Activated CD8-positive, alpha-beta memory T cell treated with anti-CD3 and anti-CD28 coated beads, Interleukin-2, amount 10 ng/mL, durations not matched to agents 7 days and 5 days (primary cell): ENCODE measurements around the gene VCP. TPM values are rescaled to one million over a fixed set of nuclear protein-coding genes. Genes with fewer than 3 reads are reported as not detected.

ENCODE experiments used
- ATAC-seq: fragments of 150-1000 bp; cut with Tn5 transposase; one replicate; pipeline ENCODE4 v1.10.0; 2021; ENCODE audit warnings: moderate library complexity
- CTCF ChIA-PET: fragments of 350-600 bp; sonication (Branson Sonifier 250); formaldehyde crosslinking; loops from one replicate; lab custom pipeline; 2021; ENCODE audit warnings: antibody characterized with exemption; lab: Charles Lee
- DNase-seq: peaks from one replicate; pipeline ENCODE4 v3.0.0-alpha.2; 2020
- H3K27ac Mint-ChIP-seq: one replicate; pipeline ENCODE4 v1.8.0; 2021; ENCODE audit warnings: mild to moderate bottlenecking, mixed read lengths
- H3K27me3 Mint-ChIP-seq: one replicate; pipeline ENCODE4 v1.8.0; 2021; ENCODE audit warnings: mixed read lengths
- H3K36me3 Mint-ChIP-seq: one replicate; pipeline ENCODE4 v1.8.0; 2021; ENCODE audit warnings: mild to moderate bottlenecking, mixed read lengths
- H3K4me1 Mint-ChIP-seq: one replicate; pipeline ENCODE4 v1.8.0; 2021; ENCODE audit warnings: mixed read lengths
- H3K4me3 Mint-ChIP-seq: one replicate; pipeline ENCODE4 v1.8.0; 2021; ENCODE audit warnings: mild to moderate bottlenecking, moderate library complexity, mixed read lengths
- H3K9me3 Mint-ChIP-seq: one replicate; pipeline ENCODE4 v1.8.0; 2022; ENCODE audit warnings: low read depth, mixed read lengths
- total RNA-seq, 2 experiments: library from RNA; stranded (reverse); gene quantifications; one replicate each; pipeline ENCODE4 v1.2.3, GENCODE V29; 2021

The VCP gene
- total RNA-seq = 100 to 1,000 TPM; 222 to 298 TPM

DNA sequence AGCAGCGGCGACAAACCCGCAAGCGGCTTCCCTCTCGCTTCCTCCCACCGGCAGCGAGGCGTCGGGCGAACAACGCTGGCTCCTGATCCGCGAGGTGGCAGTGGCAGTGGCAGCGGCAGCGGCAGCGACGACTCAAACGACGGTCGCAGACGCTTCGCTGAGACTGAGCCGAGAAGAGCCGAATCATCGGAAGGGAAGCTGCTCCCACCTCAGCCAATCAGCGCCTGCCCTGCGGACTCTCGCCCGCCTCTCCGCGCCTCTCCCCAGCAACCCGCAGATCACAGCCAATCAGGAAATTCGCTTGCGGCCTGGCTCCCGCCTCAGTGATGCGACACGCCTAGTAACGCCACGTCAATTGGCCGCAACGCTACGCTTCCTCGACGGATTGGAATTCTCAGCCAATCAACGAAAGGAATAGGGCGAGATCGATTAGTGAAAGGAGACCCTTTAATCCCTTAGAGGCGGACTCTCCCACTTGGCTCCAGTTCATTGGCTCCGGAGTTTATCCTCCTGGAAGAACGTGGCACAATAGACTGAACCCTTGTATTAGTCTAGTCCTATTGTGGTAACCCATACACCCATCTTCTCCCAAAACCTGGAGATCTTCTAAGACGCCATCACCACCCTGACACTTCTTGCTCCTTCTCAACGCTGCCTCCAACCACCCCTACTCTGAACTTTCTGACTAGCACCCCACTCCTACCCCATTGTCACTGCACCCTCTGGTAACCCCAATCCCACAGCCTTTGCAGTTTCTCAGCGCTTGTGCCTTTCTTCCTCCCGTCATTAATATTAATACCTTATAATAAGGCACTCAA, at the start of gene VCP:
VCP (minus strand) TSS at position 165 of the 818 bp plus-strand sequence. CDS start 272 bp downstream, outside the sequence.
- peak within 1 kb of the TSS; percentile 79 for H3K4me3 Mint-ChIP-seq
- peaks cover 67% of the 10 kb centered on the region for H3K4me1 Mint-ChIP-seq
- peak; percentile 99 for DNase-seq
- peak; percentile 90 for ATAC-seq
- peak within 1 kb of the TSS; percentile 96 for H3K27ac Mint-ChIP-seq
- H3K36me3 Mint-ChIP-seq = peaks cover 48% of the 10 kb centered on the region
- no peaks in the 10 kb centered on the region for H3K9me3 Mint-ChIP-seq
- no peaks in the 10 kb centered on the region for H3K27me3 Mint-ChIP-seq
- CTCF ChIA-PET = interaction anchor here (1.1 to 4.8 kb wide), 9 partner anchors 8 to 187 kb away, joined by 4 to 35 read pairs (median 5); partner anchors contain the start of genes ATOSB, FANCG and PIGO

DNA sequence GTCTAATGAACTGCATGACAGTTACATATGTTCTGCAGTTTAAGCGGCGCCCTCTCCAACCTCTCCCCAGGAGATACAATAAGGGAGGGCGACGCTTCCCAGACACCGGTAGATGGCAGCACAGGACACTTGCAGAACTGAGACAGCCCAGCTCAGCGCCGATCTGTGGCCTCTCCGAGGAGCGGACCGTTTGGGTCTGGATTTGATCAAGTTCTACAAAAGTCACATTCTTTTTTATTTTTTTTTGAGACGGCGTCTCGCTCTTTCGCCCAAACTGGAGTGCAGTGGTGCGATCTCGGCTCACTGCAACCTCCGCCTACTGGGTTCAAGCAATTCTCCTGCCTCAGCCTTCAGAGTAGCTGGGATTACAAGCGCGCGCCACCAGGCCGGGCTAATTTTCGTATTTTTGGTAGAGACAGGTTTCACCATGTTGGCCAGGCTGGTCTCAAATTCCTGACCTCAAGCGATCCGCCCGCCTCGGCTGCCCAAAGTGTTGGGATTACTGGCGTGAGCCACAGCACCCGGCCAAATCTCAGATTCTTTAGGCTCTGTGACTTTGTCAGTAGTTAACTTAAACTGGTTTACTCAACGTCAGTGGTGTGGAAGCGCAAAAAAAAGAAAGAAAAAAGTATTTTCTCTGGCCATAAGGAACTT, 44.6 kb upstream of the VCP start:
- Mint-ChIP-seq H3K27me3 (peaks cover 7% of the 10 kb centered on the region), H3K4me1 (peaks cover 33% of the 10 kb centered on the region), H3K9me3 (no peaks in the 10 kb centered on the region), H3K27ac (peak overlapping the region; percentile 84), H3K36me3 (no peaks in the 10 kb centered on the region), H3K4me3 (peak overlapping the region; percentile 90)
- CTCF ChIA-PET = interaction anchor here (0.7 to 4.9 kb wide), 18 partner anchors 12 to 483 kb away, joined by 3 to 34 read pairs (median 4); partner anchors contain the start of genes PIGO and STOML2
- peak; percentile 93 for DNase-seq
- peak; percentile 54 for ATAC-seq

DNA sequence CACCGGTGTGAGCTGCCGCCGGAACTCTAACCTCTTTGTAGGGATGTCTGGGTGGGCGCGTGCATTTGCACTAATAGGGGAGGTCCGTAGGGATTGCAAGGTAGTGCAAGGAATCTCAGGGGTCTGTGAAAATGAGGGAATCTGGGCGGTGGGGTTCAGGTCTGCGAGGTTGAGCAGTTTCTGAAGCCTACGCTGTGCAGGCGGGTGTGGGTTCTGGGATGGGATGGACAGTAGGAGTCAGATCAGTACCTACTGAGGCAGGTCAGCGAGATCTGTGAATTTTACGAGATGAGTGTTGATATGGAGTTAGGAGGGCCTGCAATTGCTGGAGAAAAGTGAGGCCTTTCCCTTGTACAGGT, 44.1 kb upstream of the VCP start:
- Mint-ChIP-seq H3K36me3 (no peaks in the 10 kb centered on the region), H3K27me3 (peaks cover 7% of the 10 kb centered on the region), H3K4me3 (peak overlapping the region; percentile 90), H3K4me1 (peaks cover 38% of the 10 kb centered on the region), H3K27ac (peak overlapping the region; percentile 84), H3K9me3 (no peaks in the 10 kb centered on the region)
- DNase-seq (no peak), ATAC-seq (peak; percentile 0)
- CTCF ChIA-PET = interaction anchor here (0.8 to 4.9 kb wide), 14 partner anchors 13 to 437 kb away, joined by 3 to 34 read pairs (median 5); partner anchors contain the start of genes PIGO and STOML2

DNA sequence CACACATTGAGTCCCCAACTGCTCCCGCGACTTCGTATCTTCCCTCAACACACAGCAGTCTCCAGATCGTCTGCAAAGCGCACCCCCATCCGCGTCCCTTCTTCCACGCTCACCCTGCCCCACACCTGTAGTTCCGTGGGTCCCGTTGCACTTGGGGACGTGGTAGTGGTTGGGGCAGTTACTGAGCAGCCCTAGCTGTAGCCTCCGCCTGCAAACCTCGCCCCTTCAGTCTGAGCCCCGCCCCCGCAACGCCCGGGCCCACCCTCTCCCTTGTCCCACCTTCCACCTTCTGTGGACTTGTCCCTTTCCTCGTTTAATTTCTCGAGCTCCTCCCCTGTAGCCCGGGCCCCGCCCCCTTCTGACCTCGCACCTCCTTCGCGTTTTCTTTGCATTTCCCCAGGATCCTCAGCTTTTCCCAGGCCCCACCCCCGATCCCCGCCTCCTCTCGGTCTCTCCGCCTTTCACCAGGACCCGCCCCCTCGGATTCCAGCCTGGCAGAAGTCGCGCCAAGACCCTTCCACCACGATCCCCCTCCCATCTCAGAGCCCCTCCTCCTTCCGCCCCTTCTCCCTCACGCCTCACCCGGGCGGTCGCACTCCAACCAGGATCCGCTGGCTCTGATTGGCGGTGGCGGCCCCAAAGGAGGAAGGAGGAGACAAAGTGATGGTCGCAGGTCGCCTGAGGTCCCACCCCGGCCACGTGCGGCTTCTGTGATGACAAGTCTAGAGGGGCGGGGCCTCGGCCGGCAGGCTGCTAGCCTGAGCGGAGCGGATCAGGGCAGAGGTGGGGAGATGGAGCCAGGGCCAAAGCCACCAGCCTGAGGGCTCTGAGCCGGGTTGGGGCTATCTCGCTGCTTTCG, 43.5 kb upstream of the VCP start, which contains the start of gene ATOSB:
ATOSB (minus strand) TSS at position 183 of the 859 bp plus-strand sequence. CDS start 7,588 bp downstream, outside the sequence.
- CTCF ChIA-PET = interaction anchor here (0.8 to 4.9 kb wide), 14 partner anchors 13 to 438 kb away, joined by 3 to 34 read pairs (median 4); partner anchors contain the start of genes PIGO, STOML2 and VCP
- peak; percentile 98 for DNase-seq
- H3K9me3 Mint-ChIP-seq = no peaks in the 10 kb centered on the region
- H3K4me3 Mint-ChIP-seq = peak within 1 kb of the TSS; percentile 90
- H3K4me1 Mint-ChIP-seq = peaks cover 40% of the 10 kb centered on the region
- peak; percentile 69 for ATAC-seq
- peaks cover 7% of the 10 kb centered on the region for H3K27me3 Mint-ChIP-seq
- peak within 1 kb of the TSS; percentile 84 for H3K27ac Mint-ChIP-seq
- no peaks in the 10 kb centered on the region for H3K36me3 Mint-ChIP-seq

DNA sequence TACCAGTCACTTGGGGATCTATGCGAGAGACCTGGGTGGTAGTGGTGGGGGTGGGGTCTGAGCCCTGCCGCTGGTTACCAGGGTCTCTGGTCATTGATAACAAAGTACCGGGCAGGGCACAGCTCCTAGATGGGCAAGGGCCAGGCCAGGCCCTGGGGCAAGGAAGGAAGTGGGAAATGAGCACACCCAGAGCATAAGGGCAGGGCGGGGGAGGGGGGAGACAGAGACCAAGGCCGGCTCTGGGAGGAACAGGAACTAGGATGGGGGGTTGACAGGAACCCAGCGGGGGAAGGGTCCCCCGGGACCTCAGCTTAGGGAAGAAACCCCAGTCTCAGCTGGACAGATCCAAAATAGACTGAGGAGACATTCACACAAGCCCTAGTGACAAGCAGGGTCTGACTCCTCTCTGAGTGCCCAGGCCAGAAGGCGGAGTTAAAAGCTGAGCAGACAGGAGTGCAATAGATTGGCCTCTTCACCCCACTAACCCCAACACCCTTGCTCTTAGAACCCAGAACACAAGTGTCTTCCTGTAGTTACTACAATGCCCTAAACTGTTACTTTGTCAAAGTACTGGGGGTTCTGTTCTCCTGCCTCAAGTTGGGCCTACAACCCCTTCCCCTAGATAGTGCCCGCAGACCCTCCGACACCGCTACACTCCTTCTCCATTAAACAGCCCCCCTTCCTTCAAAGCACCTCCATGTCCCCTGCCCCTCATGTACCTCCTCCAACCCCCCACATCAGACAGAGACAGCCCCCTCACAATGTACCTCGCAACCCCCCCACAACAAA, 42.6 kb upstream of the VCP start:
- Mint-ChIP-seq H3K4me1 (peaks cover 45% of the 10 kb centered on the region), H3K4me3 (peak overlapping the region; percentile 90), H3K27ac (peak overlapping the region; percentile 84), H3K9me3 (no peaks in the 10 kb centered on the region), H3K36me3 (no peaks in the 10 kb centered on the region), H3K27me3 (peaks cover 3% of the 10 kb centered on the region)
- peak; percentile 78 for DNase-seq
- CTCF ChIA-PET = interaction anchor here (0.8 to 4.9 kb wide), 18 partner anchors 10 to 617 kb away, joined by 3 to 34 read pairs (median 6); partner anchors contain the start of genes CREB3, FANCG, PIGO and STOML2
- ATAC-seq = peak; percentile 7

DNA sequence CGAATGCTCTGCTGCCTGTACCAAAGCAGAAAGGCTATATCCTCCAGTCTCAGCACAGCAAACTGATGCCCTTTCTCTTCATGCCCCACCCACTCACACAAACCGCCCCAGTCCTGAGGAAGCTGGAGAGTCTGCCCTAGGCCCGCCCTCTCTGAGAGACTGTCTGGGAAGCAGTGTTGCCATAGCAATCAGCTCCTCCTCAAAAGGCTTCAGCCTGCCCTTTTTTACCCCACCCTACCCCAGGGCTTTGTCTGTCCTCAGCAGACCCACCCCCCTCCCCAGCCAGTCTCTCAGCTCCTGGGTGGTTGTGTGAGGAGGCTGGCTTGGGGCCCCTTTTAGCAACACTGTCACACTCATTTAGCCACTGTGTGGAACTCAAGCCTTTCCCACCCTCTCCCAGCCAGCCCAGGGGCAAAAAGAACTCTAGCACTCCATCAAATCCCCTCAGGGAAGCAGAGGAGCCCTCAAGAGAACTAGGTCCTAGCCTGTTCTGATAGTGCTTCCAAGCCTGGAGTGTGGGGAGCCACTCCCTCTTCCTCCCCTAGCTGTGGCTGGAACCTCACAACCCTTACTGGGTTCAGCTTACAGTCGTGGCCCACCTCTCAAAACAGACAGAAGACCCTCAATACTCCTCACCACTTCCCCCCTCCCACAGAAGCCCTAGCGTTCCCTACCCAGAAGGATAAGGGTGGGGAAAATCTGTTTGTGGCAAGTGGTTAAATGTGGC, 41.9 kb upstream of the VCP start:
- Mint-ChIP-seq H3K4me3 (peak overlapping the region; percentile 90), H3K9me3 (no peaks in the 10 kb centered on the region), H3K27me3 (peaks cover 3% of the 10 kb centered on the region), H3K27ac (peak overlapping the region; percentile 84), H3K36me3 (no peaks in the 10 kb centered on the region), H3K4me1 (peaks cover 49% of the 10 kb centered on the region)
- ATAC-seq = peak; percentile 16
- CTCF ChIA-PET = interaction anchor here (0.9 to 4.9 kb wide), 9 partner anchors 10 to 618 kb away, joined by 3 to 34 read pairs (median 6); partner anchors contain the start of genes CREB3, FANCG, PIGO and STOML2
- peak; percentile 89 for DNase-seq

DNA sequence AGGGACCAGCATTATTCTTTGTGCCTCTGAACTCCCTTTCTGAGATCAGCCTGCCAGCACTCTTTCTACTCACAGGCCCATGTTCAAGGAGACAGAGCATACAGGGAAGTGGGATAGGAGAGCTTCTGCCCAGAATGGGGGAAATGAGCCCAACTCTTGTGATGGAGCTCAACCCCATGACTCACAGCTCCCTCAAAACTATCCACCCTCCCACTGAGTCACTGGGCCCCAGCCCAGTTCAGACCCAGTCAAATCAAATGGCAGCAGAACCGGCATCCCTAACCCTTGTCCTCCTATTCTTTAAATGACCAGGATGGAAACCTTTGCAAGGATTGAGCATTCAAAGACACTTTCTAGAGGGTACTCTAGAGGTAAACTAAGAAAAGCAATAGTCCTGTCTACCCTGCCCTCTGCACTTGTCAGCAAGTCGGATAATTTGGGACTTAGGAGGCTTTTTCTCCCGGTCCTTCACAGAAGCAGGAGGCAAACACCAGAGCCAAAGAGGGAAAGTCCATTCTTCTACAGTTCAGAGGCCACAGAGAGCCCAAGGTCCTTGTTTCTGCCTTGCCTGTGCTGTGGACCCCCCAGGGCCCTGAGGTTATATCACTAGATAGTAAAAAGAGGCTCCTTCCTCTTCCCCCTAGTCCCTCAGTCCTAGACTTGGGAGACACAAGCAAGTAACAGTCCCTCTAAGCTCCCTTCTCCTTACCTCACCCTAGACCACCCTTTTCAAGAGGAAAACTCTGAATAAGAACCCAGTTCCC, 40.0 kb upstream of the VCP start:
- ATAC-seq (no peak), DNase-seq (no peak)
- H3K27me3 Mint-ChIP-seq = no peaks in the 10 kb centered on the region
- H3K9me3 Mint-ChIP-seq = no peaks in the 10 kb centered on the region
- CTCF ChIA-PET = interaction anchor here (0.8 to 8.4 kb wide), 8 partner anchors 9 to 369 kb away, joined by 3 to 44 read pairs (median 5); partner anchors contain the start of genes FANCG, PIGO, STOML2 and VCP
- H3K36me3 Mint-ChIP-seq = peaks cover 4% of the 10 kb centered on the region
- peaks cover 49% of the 10 kb centered on the region for H3K4me1 Mint-ChIP-seq
- H3K4me3 Mint-ChIP-seq = peak overlapping the region; percentile 60
- peak overlapping the region; percentile 82 for H3K27ac Mint-ChIP-seq

DNA sequence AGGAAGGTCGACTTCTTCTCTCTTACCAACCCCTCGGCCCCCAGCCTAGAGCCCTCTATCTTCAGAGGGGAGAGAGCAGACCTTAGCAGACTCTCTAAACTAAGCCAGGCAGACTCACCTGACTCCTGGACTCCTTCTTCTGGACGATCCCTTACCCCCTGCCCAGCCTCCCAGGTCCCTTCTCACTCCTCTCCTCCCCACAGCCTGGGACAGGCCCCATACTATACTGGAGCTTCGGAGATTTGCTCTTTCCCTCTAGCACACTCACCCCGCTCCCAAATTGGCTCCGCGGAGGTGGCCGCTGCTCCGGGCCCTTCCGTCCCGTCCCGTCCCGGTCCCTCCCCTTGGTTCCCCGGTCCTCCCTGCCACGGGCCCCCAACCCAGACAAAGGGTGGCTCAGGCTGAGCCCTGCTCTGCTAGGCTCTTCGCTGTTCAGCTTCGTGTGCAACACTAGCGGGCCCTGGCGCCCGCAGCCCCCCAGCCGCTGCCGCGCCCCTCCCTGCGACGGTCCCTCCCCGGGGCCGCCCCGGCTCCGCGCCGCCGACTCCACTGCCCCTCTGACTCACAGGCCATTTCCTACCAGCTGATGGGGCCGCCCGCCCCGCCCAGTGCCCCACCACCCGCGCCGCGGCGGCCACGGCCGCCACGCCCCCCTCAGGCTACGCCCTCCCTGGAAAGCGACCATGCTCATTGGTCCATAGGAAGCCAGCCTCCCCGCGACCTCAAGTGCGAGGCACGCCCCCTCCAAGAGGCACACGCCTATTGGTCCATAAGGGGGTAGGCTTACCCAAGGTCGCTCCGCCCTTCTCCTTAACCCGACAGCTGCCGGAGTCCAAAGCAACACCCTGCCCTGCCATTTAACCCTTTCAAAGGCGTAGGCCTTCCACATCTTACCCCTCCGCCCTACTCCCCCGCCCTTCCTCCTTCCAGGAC, 38.8 kb upstream of the VCP start:
- CTCF ChIA-PET = interaction anchor here (0.8 to 8.4 kb wide), 7 partner anchors 8 to 370 kb away, joined by 3 to 44 read pairs (median 5); partner anchors contain the start of genes FANCG, PIGO, STOML2 and VCP
- H3K4me1 Mint-ChIP-seq = peaks cover 41% of the 10 kb centered on the region
- peak overlapping the region; percentile 82 for H3K27ac Mint-ChIP-seq
- no peaks in the 10 kb centered on the region for H3K27me3 Mint-ChIP-seq
- H3K9me3 Mint-ChIP-seq = no peaks in the 10 kb centered on the region
- DNase-seq = peak; percentile 99
- peak overlapping the region; percentile 60 for H3K4me3 Mint-ChIP-seq
- peaks cover 4% of the 10 kb centered on the region for H3K36me3 Mint-ChIP-seq
- ATAC-seq = peak; percentile 74

DNA sequence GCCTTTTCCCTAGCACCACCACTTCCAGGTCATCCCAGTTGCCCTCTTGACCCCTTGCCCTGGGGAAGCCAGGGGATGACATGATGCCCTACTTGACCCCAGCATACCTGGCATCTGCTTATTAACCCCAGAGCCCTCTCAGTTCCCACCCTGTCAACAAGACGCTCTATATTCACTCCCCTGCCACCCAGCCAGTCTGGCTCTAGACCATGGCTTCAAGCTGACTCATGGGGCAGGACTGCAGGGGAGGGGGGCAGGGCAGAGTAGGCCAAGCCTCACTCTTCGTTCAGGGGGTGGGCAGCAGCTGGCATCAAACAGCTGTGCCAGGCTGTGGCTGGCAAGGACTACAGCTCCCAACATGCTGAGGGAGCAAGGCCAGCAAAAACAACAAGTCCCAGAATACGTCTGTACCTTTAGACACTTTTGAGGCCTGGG, 37.9 kb upstream of the VCP start:
- Mint-ChIP-seq H3K4me3 (no peak overlapping the region), H3K27me3 (no peaks in the 10 kb centered on the region), H3K27ac (no peak overlapping the region), H3K9me3 (no peaks in the 10 kb centered on the region), H3K4me1 (peaks cover 40% of the 10 kb centered on the region), H3K36me3 (peaks cover 10% of the 10 kb centered on the region)
- CTCF ChIA-PET = interaction anchor here (0.6 to 8.4 kb wide), 3 partner anchors 14 to 204 kb away, joined by 3 to 44 read pairs (median 3); partner anchors contain the start of gene PIGO
- no peak for ATAC-seq
- peak; percentile 40 for DNase-seq
